GM13976 (cell line): Measurements from ENCODE around the gene ERFL.

Experiments used
- DNase-seq: peaks from one replicate; pipeline ENCODE4 v3.0.0; 2012; ENCODE audit warnings: low spot score
- in situ Hi-C: fragments of 300-500 bp; cut with MboI; formaldehyde crosslinking; loops from one replicate; pipeline ENCODE4 v1.12.0; 2022; ENCODE audit warnings: low sequenced_read_pairs, mixed read lengths, inconsistent platforms; ENCODE audit not compliant: unreplicated experiment
- TF ChIP-seq, protein P1 (sequence below): IDR thresholded peaks from 2 replicates; pipeline ENCODE4 v1.5.1; 2012; ENCODE audit warnings: borderline replicate concordance, mild to moderate bottlenecking; ENCODE audit not compliant: insufficient read depth; ENCODE audit errors: extremely low read depth, missing control alignments, control extremely low read depth

The ERFL gene

GRCh38 chr19:41896581-41896942, 31.7 kb downstream of the ERFL start:
- in situ Hi-C loops: no loop called here
- no peak for DNase-seq
- TF ChIP-seq, protein P1, sequence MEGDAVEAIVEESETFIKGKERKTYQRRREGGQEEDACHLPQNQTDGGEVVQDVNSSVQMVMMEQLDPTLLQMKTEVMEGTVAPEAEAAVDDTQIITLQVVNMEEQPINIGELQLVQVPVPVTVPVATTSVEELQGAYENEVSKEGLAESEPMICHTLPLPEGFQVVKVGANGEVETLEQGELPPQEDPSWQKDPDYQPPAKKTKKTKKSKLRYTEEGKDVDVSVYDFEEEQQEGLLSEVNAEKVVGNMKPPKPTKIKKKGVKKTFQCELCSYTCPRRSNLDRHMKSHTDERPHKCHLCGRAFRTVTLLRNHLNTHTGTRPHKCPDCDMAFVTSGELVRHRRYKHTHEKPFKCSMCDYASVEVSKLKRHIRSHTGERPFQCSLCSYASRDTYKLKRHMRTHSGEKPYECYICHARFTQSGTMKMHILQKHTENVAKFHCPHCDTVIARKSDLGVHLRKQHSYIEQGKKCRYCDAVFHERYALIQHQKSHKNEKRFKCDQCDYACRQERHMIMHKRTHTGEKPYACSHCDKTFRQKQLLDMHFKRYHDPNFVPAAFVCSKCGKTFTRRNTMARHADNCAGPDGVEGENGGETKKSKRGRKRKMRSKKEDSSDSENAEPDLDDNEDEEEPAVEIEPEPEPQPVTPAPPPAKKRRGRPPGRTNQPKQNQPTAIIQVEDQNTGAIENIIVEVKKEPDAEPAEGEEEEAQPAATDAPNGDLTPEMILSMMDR: no peak

GRCh38 chr19:41895745-41896580, 32.3 kb downstream of the ERFL start:
- TF ChIP-seq, protein P1: no peak
- DNase-seq: no peak
- in situ Hi-C loops: no loop called here

- no peak for DNase-seq
- TF ChIP-seq, protein P1: no peak
- in situ Hi-C loops: no loop called here
Measured at GRCh38 chr19:41894350-41894749, 33.9 kb downstream of the ERFL start.

DNA sequence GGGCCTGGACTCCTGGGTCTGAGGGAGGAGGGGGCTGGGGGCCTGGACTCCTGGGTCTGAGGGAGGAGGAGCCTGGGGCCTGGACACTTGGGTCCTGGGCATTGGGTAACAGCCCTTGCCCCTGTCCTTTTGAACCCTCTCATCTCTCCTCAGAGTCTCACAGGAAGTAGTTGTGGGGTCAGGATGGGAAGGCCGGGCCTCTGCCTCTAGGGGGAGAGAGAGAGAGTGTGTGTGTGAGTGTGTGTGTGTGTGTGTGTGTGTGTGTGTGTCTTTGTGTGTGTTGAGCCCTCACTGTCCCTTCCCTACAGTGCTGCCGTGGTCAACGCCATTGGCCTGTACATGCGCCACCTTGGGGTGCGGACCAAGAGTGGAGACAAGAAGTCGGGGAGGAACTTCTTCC, 34.4 kb downstream of the ERFL start:
- TF ChIP-seq, protein P1: no peak
- in situ Hi-C loops: no loop called here
- DNase-seq: no peak

DNA sequence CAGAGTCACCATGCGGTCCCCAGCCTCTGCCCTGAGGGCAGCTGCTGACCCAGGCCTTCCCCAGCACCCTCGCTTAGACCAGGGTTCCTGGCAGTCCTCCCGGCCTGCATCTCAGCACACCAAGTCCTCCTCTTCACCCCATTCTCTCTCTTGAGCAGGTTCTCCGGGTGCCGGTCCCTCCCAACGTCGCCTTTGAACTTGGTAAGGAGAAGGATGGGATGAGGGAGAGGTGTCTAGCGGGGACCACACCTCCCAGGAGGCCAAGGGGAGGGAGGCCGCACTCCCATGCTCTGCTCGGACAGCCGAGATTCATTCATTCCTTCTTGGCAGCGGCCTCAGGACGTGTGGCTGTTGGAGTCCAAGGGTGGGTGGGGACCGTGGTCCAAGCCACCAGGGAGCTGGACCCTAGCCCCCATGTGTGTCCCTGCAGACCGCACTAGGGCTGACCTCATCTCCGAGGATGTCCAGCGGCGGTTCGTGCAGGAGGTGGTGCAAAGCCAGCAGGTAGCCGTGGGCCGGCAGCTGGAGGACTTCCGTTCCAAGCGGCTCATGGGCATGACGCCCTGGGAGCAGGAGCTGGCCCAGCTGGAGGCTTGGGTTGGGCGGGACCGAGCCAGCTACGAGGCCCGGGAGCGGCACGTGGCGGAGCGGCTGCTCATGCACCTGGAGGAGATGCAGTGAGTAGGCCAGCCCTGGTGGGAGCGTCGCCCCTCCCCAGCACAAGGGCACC, 35.9 kb downstream of the ERFL start:
- DNase-seq: no peak
- TF ChIP-seq, protein P1: no peak
- in situ Hi-C loops: no loop called here

DNA sequence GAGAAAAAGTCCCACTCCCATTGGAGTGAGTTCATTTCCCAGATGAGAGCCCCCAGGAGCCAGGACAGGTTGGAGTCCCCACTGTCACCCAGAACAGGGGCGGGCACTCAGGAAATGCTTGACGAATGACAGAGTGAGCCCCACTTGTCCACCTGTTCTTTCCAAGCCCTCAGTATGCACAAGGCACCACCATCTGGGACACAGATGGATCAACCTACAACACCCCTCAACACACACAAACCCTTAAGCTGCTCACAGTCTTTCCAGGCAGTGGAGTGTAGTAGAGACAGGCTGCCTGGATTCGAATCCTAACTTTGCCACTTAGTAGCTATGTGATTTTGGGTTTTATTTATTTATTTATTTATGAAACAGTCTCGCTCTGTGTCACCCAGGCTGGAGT, 37.3 kb downstream of the ERFL start:
- no peak for DNase-seq
- in situ Hi-C loops: no loop called here
- TF ChIP-seq, protein P1: no peak
